Neural progenitor cell (in vitro differentiated cells): ENCODE data around the gene CRLF3. TPM values are rescaled to one million over a fixed set of nuclear protein-coding genes. Genes with fewer than 3 reads are reported as not detected.

Source experiments
- DNase-seq: peaks from one replicate; pipeline ENCODE4 v3.0.0-alpha.2; 2016; ENCODE audit warnings: low spot score
- H2AFZ ChIP-seq: fragments of 200-600 bp; sonication (generic); replicated peaks from 2 replicates; pipeline ENCODE4 v1.6.1; 2016; ENCODE audit warnings: antibody characterized with exemption
- H3F3A ChIP-seq: fragments of 200-600 bp; sonication (generic); 2 replicates; pipeline ENCODE4 v1.6.1; 2016; ENCODE audit warnings: antibody characterized with exemption, low read depth
- H3K27ac ChIP-seq: fragments of 200-600 bp; sonication (generic); 2 replicates; pipeline ENCODE4 v1.5.1; 2016; ENCODE audit warnings: mild to moderate bottlenecking
- H3K27me3 ChIP-seq: fragments of 200-600 bp; sonication (generic); 2 replicates; pipeline ENCODE4 v1.6.1; 2016; ENCODE audit warnings: mild to moderate bottlenecking, moderate library complexity
- H3K36me3 ChIP-seq: fragments of 200-600 bp; sonication (generic); 2 replicates; pipeline ENCODE4 v1.5.1; 2016
- H3K4me1 ChIP-seq: fragments of 200-600 bp; sonication (generic); 2 replicates; pipeline ENCODE4 v1.6.1; 2016; ENCODE audit warnings: mixed run types
- H3K4me2 ChIP-seq: fragments of 200-600 bp; sonication (generic); 2 replicates; pipeline ENCODE4 v1.6.1; 2016
- H3K4me3 ChIP-seq: fragments of 200-600 bp; sonication (generic); 2 replicates; pipeline ENCODE4 v1.5.1; 2016
- H3K79me2 ChIP-seq: fragments of 200-600 bp; sonication (generic); 2 replicates; pipeline ENCODE4 v1.6.1; 2016; ENCODE audit warnings: low read depth
- H3K9ac ChIP-seq: fragments of 200-600 bp; sonication (generic); 2 replicates; pipeline ENCODE4 v1.6.1; 2016
- H3K9me3 ChIP-seq: fragments of 200-600 bp; sonication (generic); 2 replicates; pipeline ENCODE4 v1.5.1; 2016; ENCODE audit warnings: low read depth
- H4K20me1 ChIP-seq: fragments of 200-600 bp; sonication (generic); 2 replicates; pipeline ENCODE4 v1.6.1; 2016; ENCODE audit warnings: low read depth
- H3K27ac Mint-ChIP-seq: 3 replicates; pipeline ENCODE4 v1.8.0; 2021; ENCODE audit warnings: mixed read lengths
- H3K27me3 Mint-ChIP-seq: 2 replicates; pipeline ENCODE4 v1.8.0; 2022; ENCODE audit warnings: low read depth, mild to moderate bottlenecking, inconsistent platforms, moderate library complexity, mixed read lengths; ENCODE audit not compliant: insufficient read depth
- H3K36me3 Mint-ChIP-seq: 3 replicates; pipeline ENCODE4 v1.8.0; 2021; ENCODE audit warnings: mixed read lengths
- H3K4me1 Mint-ChIP-seq: 3 replicates; pipeline ENCODE4 v1.8.0; 2021; ENCODE audit warnings: mixed read lengths
- H3K4me3 Mint-ChIP-seq: 3 replicates; pipeline ENCODE4 v1.8.0; 2021; ENCODE audit warnings: mild to moderate bottlenecking, moderate library complexity, mixed read lengths
- H3K9me3 Mint-ChIP-seq: 3 replicates; pipeline ENCODE4 v1.8.0; 2020; ENCODE audit warnings: mixed read lengths
- CTCF ChIP-seq: fragments of 200-600 bp; sonication (generic); IDR thresholded peaks from 2 replicates; pipeline ENCODE4 v1.5.1; 2017; ENCODE audit warnings: antibody characterized with exemption, mild to moderate bottlenecking
- EZH2 ChIP-seq: fragments of 200-600 bp; sonication (generic); IDR thresholded peaks from 2 replicates; pipeline ENCODE4 v1.6.1; 2017; ENCODE audit warnings: antibody characterized with exemption, mild to moderate bottlenecking, moderate library complexity
- EZH2phosphoT487 ChIP-seq: fragments of 200-600 bp; sonication (generic); IDR thresholded peaks from 2 replicates; pipeline ENCODE4 v1.6.1; 2017; ENCODE audit warnings: antibody characterized with exemption
- total RNA-seq: library from RNA; depleted of rRNA; stranded (reverse); fragments of >200 nt; gene quantifications from 2 replicates; pipeline ENCODE4 v1.2.3, GENCODE V29; 2015; ENCODE audit warnings: low replicate concordance

Gene CRLF3
- total RNA-seq, 1 donor from 2014 or later, result 43.8 TPM

GRCh38 chr17:30858556-30859250 lies 34.2 kb upstream of the CRLF3 start:
- H3F3A ChIP-seq, result peaks cover 3% of the 10 kb centered on the region
- Mint-ChIP-seq H3K36me3 (peaks cover 14% of the 10 kb centered on the region), H3K9me3 (no peaks in the 10 kb centered on the region), H3K4me1 (no peaks in the 10 kb centered on the region), H3K27ac (no peak overlapping the region), H3K4me3 (no peak overlapping the region), H3K27me3 (no peaks in the 10 kb centered on the region)
- H3K27ac ChIP-seq, result no peak overlapping the region
- no peak overlapping the region for H3K4me3 ChIP-seq
- no peaks in the 10 kb centered on the region for H3K27me3 ChIP-seq
- H2AFZ ChIP-seq, result no peak overlapping the region
- H3K79me2 ChIP-seq, result no peaks in the 10 kb centered on the region
- H3K4me1 ChIP-seq, result no peaks in the 10 kb centered on the region
- no peak overlapping the region for H3K4me2 ChIP-seq
- peaks cover 20% of the 10 kb centered on the region for H3K36me3 ChIP-seq
- no peaks in the 10 kb centered on the region for H4K20me1 ChIP-seq
- H3K9me3 ChIP-seq, result no peaks in the 10 kb centered on the region
- no peak for TF ChIP-seq EZH2phosphoT487
- DNase-seq, result no peak
- no peak overlapping the region for H3K9ac ChIP-seq

GRCh38 chr17:30854146-30854545 lies 29.7 kb upstream of the CRLF3 start:
- H3K36me3 ChIP-seq, result peaks cover 18% of the 10 kb centered on the region
- H3K4me3 ChIP-seq, result no peak overlapping the region
- Mint-ChIP-seq H3K36me3 (peaks cover 29% of the 10 kb centered on the region), H3K27me3 (no peaks in the 10 kb centered on the region), H3K9me3 (no peaks in the 10 kb centered on the region), H3K4me3 (no peak overlapping the region), H3K4me1 (no peaks in the 10 kb centered on the region), H3K27ac (no peak overlapping the region)
- no peak overlapping the region for H3K4me2 ChIP-seq
- H3K9ac ChIP-seq, result no peak overlapping the region
- no peak overlapping the region for H2AFZ ChIP-seq
- no peaks in the 10 kb centered on the region for H3K27me3 ChIP-seq
- H3F3A ChIP-seq, result peaks cover 8% of the 10 kb centered on the region
- no peak for DNase-seq
- H3K79me2 ChIP-seq, result no peaks in the 10 kb centered on the region
- no peak for TF ChIP-seq EZH2phosphoT487
- TF ChIP-seq CTCF, result no peak
- no peak for TF ChIP-seq EZH2
- H3K27ac ChIP-seq, result no peak overlapping the region
- H4K20me1 ChIP-seq, result no peaks in the 10 kb centered on the region
- H3K4me1 ChIP-seq, result no peaks in the 10 kb centered on the region
- H3K9me3 ChIP-seq, result no peaks in the 10 kb centered on the region

GRCh38 chr17:30848021-30848420 lies 23.5 kb upstream of the CRLF3 start:
- no peak for DNase-seq
- Histone ChIP-seq H3K27ac (no peak overlapping the region), H3K36me3 (peaks cover 14% of the 10 kb centered on the region), H4K20me1 (no peaks in the 10 kb centered on the region), H3K27me3 (no peaks in the 10 kb centered on the region), H3K4me1 (no peaks in the 10 kb centered on the region), H2AFZ (no peak overlapping the region), H3K4me2 (no peak overlapping the region), H3K4me3 (no peak overlapping the region), H3K9me3 (no peaks in the 10 kb centered on the region), H3F3A (no peaks in the 10 kb centered on the region), H3K9ac (no peak overlapping the region), H3K79me2 (no peaks in the 10 kb centered on the region)
- H3K36me3 Mint-ChIP-seq, result peaks cover 27% of the 10 kb centered on the region
- H3K9me3 Mint-ChIP-seq, result no peaks in the 10 kb centered on the region
- no peaks in the 10 kb centered on the region for H3K4me1 Mint-ChIP-seq
- TF ChIP-seq EZH2 (no peak), CTCF (no peak), EZH2phosphoT487 (no peak)
- H3K27ac Mint-ChIP-seq, result no peak overlapping the region
- no peaks in the 10 kb centered on the region for H3K27me3 Mint-ChIP-seq
- H3K4me3 Mint-ChIP-seq, result no peak overlapping the region

GRCh38 chr17:30840771-30841170 lies 16.3 kb upstream of the CRLF3 start:
- Histone ChIP-seq H3K9ac (no peak overlapping the region), H2AFZ (no peak overlapping the region), H3K27me3 (no peaks in the 10 kb centered on the region), H3F3A (no peaks in the 10 kb centered on the region), H3K4me3 (no peak overlapping the region), H3K9me3 (no peaks in the 10 kb centered on the region), H3K27ac (no peak overlapping the region), H3K4me1 (no peaks in the 10 kb centered on the region), H3K4me2 (no peak overlapping the region), H3K36me3 (peaks cover 7% of the 10 kb centered on the region), H4K20me1 (no peaks in the 10 kb centered on the region), H3K79me2 (peaks cover 6% of the 10 kb centered on the region)
- Mint-ChIP-seq H3K36me3 (peaks cover 28% of the 10 kb centered on the region), H3K27ac (no peak overlapping the region), H3K4me1 (no peaks in the 10 kb centered on the region), H3K9me3 (no peaks in the 10 kb centered on the region), H3K4me3 (no peak overlapping the region), H3K27me3 (no peaks in the 10 kb centered on the region)
- TF ChIP-seq EZH2phosphoT487, result no peak
- no peak for TF ChIP-seq EZH2
- TF ChIP-seq CTCF, result no peak
- no peak for DNase-seq
